KOPT-K1 (cell line): ENCODE measurements around the gene TPRN.

Source experiments
- H3K27ac ChIP-seq: fragments of 200-600 bp; sonication (generic); 2 replicates; pipeline ENCODE4 v1.5.1; 2016; ENCODE audit warnings: antibody characterized with exemption, mild to moderate bottlenecking, low read depth, low read length; ENCODE audit not compliant: poor library complexity, severe bottlenecking
- H3K36me3 ChIP-seq: fragments of 200-600 bp; sonication (generic); 2 replicates; pipeline ENCODE4 v1.5.1; 2017; ENCODE audit warnings: antibody characterized with exemption, mild to moderate bottlenecking, low read length, moderate library complexity; ENCODE audit not compliant: insufficient read depth
- H3K9me3 ChIP-seq: fragments of 200-600 bp; sonication (generic); 2 replicates; pipeline ENCODE4 v1.5.1; 2017; ENCODE audit warnings: antibody characterized with exemption, low read length, mild to moderate bottlenecking; ENCODE audit not compliant: insufficient read depth, poor library complexity, severe bottlenecking

The TPRN gene

DNA sequence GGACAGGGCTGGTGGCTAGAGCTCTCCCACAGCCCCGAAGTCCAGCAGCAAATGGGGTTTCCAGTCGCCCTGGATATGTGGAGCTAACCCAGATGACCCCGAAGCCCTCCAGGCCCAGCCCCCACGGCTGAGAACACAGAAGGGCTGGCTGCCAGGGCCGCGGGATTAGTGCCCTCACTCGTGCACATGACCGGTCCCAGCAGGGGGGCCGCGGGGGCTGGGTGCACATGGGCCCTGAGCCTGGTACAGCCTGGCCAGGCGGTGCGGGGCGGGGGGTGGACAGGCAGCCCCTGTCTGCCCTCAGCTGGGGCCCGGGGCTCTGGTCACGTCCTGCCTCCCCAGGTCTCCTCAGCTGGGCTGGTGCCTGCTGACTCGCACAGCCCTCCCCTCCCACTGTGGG is 6.2 kb downstream of the TPRN start:
- no peak overlapping the region for H3K27ac ChIP-seq
- no peaks in the 10 kb centered on the region for H3K9me3 ChIP-seq
- H3K36me3 ChIP-seq: peaks cover 21% of the 10 kb centered on the region; the same call in 1 of the 2 replicates

DNA sequence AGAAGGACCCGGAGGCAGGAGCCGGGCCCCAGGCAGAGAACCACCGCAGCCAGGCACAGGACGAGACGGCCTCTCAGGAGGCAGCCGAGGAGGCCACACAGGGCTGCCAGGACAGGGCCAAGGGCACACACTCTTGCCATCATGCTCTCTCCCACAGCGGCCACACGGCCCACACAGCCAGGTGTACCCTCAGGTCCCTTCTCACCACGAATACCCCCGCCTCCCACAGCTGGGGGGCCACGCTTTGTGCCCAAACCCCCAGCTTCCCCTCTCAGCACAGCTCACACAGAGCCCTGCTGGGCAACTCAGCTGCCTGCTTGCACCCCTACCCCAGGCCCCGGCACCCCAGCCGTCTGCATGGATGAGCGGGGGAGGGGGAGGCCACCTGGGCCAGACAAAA is 6.8 kb downstream of the TPRN start:
- Histone ChIP-seq H3K9me3 (no peaks in the 10 kb centered on the region), H3K27ac (no peak overlapping the region), H3K36me3 (peaks cover 21% of the 10 kb centered on the region; the same call in 1 of the 2 replicates)

DNA sequence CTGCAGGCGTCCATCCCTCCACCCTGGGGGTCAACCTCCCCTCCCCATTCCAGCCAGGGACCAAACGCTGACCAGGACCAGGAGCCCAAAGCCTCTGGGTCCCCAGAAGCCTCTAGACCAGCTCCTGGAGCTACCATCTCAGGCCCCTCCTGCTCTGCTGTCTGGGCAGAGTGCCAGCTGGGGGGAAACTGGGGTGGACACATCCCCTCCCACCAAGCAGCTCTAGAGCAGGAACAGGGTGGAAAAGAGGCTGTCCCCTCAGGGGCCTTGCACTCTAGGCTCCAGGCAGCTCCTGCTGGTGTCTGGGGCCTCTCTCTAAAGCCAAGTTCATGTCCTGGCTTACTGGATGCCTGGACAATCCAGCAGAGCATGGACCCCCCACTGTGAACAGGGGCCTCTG is 7.7 kb downstream of the TPRN start:
- Histone ChIP-seq H3K27ac (no peak overlapping the region), H3K36me3 (peaks cover 21% of the 10 kb centered on the region; the same call in 1 of the 2 replicates), H3K9me3 (no peaks in the 10 kb centered on the region)

DNA sequence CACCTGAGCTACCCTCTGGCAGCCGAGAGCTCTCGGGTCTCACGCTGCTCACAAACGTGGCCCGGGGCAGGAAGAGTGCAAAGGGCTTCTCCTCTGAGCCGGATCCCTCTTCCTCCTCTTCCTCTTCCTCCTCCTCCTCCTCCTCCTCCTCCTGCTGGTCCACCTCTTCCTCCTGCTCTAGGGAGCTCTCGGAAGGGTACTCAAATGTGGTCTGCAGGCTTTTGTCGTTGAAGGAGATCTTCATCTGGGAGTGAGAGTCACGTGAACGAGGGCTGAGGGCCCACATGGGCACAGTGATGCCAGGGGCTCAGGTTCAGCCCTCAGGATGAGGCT is 8.1 kb downstream of the TPRN start:
- no peak overlapping the region for H3K27ac ChIP-seq
- H3K36me3 ChIP-seq: peaks cover 21% of the 10 kb centered on the region; the same call in 1 of the 2 replicates
- H3K9me3 ChIP-seq: no peaks in the 10 kb centered on the region

DNA sequence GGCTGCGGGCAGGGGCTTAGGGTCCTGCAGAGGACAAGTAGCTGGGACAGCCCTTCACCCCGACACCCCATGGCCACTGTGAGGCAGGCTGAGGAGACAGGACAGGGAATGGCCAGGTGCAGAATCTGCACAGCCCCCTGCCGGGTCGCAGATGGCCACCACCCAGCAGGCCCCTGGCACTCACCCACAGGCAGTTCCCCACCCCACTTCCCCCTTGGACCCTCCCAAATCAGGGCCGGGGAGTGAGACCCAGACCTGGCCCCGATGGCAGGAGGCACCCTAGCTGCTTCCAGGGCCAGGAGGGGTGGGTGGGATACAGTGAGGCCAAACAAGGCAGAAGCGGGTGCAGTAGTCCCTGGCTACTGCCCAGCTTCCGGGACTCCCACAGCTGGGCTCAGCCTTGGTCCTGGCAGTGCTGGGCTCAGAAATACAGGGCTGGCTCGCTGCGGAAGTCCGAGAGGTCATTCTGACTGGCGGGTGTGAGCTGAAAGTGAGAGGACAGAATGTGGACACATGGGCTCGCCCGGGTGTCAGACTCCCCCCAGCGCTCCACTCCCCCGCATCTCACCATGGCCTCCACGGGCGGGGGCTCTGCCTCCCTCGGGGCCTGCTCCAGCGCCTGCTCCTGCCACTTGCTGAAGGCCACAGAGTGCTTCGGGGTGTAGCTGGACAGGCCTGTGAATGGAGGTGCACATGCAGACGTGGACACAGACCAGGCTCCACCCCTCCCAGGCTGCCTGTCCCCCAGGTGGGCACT is 8.7 kb downstream of the TPRN start:
- Histone ChIP-seq H3K36me3 (peaks cover 25% of the 10 kb centered on the region; the same call in 1 of the 2 replicates), H3K9me3 (no peaks in the 10 kb centered on the region), H3K27ac (no peak overlapping the region)

DNA sequence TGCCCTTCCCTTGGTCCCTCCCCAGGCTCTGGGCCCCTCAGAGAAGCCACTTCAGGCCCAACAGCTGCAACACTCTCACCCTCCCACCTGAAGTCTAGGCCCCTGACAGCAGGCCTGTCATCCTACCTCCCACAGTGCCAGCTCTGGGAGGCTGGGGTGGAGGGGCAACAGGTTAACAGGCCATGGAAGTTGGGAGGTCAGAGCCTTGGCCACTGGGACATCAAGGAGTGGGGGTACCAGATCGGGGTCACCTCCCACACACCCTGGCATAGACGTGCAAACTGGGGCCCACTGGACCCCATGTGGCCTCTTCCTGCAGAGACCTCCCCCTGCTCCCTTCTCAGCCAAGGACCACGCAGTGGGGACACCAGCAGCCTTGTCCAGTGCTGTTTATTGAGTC is 9.3 kb downstream of the TPRN start:
- H3K9me3 ChIP-seq: no peaks in the 10 kb centered on the region
- H3K36me3 ChIP-seq: peaks cover 31% of the 10 kb centered on the region; the same call in 1 of the 2 replicates
- no peak overlapping the region for H3K27ac ChIP-seq

DNA sequence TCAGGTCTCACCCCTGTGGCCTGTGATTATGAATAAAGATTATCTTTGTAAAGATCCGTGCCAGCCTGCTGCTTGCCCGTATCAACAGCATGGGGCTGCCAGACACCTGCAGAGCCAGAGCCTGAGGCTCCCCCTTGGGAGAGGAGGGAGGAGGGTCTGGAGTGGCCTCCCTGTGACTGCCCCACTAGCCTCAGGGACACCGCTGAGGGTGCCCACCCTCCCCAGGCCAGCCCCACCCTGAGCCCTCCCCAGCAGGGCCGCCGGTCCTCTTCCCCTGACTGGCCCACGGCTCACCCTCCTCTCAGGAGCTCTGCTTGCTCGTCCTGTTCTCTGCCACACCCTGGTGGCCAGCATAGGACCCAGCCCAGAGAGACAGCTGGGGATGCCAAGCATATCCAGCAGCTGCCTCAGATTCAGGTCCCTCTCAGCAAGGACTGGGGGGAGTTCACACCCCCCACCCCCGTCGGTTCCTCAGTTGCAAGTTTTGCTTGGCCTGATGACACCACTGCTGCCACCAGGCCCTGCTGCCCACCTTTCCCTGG is 10.2 kb downstream of the TPRN start:
- H3K36me3 ChIP-seq: peaks cover 39% of the 10 kb centered on the region; the same call in 1 of the 2 replicates
- no peaks in the 10 kb centered on the region for H3K9me3 ChIP-seq
- H3K27ac ChIP-seq: no peak overlapping the region

DNA sequence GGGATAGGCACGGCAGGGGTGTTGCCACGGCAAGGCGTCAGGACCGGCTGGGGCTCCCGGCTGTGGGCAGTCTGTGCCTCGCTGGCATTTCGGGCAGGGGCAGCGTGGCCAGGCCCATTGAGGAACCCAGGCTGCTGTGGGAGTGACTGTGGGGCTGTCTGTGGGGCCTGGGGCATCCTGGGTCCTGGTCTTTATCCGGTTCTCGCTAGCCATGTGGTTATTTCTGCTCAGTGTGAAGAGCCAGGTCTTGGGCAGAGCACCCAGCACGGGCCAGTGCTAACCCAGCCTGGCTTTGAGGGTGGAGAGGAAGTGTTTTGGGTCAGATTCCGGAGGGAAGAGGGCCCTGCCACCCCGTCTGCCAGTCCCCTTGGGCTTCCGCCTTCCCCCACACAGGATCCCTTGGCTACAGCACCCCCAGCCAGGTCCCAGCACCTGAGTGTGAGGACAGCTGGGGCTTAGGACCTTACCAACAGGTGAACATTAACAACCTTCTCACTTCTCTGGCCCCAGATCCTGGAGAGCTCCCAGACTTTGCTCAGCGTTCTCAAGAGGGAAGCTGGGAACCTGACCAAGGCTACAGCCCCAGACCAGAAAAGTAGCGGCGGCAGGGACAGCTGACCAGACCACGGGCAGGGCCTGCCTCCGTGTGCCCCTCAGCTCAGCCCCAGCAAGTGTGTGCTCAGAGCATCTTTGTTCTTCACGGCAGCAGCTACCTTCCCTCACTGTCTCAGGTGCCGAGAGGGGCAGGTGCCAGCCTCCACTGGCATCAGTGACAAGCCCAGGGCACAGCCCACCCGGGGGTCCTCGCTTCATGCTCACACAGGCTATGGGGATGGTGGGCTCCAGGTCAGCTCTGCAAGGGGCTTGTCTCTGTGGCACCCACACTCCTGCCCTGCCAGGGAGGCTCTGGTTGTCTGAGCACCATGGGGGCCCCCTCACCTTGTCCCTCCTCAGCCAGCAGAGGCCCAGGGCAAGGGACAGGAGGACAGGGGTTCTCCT is 10.9 kb downstream of the TPRN start:
- Histone ChIP-seq H3K9me3 (no peaks in the 10 kb centered on the region), H3K27ac (peak overlapping the region; percentile 91), H3K36me3 (peaks cover 41% of the 10 kb centered on the region; the same call in 1 of the 2 replicates)

DNA sequence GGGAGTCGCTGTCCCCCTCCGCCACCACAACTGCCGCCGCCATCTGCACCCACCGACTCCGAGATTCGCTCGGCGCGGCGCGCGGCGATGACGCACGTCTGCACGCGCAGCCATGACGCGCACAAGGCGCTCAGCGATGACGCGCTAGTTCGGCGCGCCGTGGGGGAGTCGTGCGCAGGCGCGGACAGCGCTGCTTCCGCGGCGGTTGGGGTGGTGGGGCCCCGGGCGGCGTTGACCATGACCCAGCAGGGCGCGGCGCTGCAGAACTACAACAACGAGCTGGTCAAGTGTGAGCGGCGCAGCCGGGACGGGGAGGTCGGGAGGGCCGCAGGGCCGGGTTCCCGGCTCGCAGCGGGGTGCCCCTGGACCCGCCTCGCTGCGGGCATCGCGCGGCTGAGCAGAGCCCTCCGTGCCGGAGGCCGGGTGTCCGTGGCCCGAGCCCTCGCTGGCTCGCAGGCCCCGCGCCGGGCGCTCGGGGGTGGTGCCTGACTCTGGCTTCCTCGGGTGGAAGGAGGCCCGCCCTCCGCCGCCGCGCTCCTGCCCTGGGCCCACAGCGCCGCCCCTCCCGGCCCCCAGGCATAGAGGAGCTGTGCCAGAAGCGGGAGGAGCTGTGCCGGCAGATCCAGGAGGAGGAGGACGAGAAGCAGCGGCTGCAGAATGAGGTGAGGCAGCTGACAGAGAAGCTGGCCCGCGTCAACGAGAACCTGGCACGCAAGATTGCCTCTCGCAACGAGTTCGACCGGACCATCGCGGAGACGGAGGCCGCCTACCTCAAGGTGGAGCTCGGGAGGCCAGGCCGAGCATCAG is 11.8 kb downstream of the TPRN start, which contains the start of the genes ANAPC2 and SSNA1:
Gene ANAPC2, minus strand, starts transcription at position 71 of the 807 bp plus-strand sequence. Its CDS starts 28 bp downstream, at position 43.
Gene SSNA1, plus strand, starts transcription at position 187 of the 807 bp plus-strand sequence. Its CDS starts 51 bp downstream, at position 238.
- Histone ChIP-seq H3K36me3 (peaks cover 48% of the 10 kb centered on the region; the same call in 1 of the 2 replicates), H3K9me3 (no peaks in the 10 kb centered on the region), H3K27ac (peak within 1 kb of the TSS; percentile 91)

DNA sequence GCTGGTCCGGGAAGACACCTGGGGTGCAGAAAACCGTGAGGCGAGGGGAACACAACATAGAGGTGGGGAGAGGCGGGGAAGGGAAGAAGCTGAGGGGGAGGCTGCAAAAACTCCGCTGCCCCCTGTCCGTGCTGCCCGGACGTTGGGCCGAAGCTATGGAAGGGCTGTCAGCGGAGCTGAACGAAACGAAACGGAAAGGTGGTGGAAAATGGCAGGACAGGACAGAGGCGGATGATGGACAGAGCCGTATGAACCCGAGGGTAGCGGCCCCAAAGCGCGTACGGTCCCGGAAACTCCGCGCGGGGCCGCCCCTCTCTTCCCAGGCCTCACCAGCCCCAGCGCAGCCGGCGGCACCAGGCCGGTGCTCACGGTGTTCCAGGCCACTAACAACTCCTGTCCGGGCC is 12.5 kb downstream of the TPRN start:
- H3K27ac ChIP-seq: peak overlapping the region; percentile 91
- peaks cover 54% of the 10 kb centered on the region; the same call in 1 of the 2 replicates for H3K36me3 ChIP-seq

DNA sequence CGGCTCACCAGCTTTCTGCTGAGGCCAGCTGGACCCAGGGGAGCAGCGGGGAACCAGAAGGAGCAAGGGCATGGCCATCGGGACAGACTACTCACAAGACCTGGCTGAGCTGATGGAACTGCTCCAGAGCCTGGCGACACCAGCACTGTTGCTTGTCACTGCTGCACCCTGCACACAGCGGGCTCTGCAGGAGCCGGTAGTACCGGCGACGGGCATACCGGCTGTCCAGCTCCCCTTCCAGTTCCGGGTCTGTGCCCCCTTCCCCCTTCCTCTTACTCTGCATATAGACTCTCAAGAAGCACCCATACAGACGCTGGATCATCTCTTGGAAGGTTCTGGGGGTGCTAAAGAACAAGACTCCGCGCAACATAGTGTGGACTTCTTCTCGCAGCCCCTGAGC is 13.2 kb downstream of the TPRN start:
- peaks cover 61% of the 10 kb centered on the region; the same call in 1 of the 2 replicates for H3K36me3 ChIP-seq
- H3K27ac ChIP-seq: peak overlapping the region; percentile 91
- H3K9me3 ChIP-seq: no peaks in the 10 kb centered on the region

More for the DNA sequence above, 12.5 kb downstream of the TPRN start:
- H3K9me3 ChIP-seq: no peaks in the 10 kb centered on the region

DNA sequence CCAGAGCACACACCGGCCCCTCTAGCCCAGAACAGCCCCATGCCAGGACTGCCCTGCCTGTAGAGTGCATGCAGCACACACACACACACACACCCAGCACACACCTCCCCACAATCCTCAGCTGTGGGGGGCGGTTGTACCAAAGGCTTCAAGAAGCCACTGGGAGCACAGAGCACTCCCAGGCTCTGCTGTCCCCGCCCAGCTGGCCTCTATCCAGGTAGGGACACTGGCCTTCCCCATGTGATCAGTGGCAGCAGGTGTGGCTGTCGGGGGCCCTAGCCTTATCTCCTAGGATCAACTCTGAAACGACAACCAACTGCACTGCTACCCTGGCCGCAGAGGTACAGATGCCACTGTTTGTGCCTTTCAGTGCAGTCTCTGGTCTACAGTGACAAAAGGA is 14.2 kb downstream of the TPRN start:
- H3K36me3 ChIP-seq: peaks cover 62% of the 10 kb centered on the region; the same call in 1 of the 2 replicates
- H3K9me3 ChIP-seq: no peaks in the 10 kb centered on the region
- H3K27ac ChIP-seq: no peak overlapping the region

DNA sequence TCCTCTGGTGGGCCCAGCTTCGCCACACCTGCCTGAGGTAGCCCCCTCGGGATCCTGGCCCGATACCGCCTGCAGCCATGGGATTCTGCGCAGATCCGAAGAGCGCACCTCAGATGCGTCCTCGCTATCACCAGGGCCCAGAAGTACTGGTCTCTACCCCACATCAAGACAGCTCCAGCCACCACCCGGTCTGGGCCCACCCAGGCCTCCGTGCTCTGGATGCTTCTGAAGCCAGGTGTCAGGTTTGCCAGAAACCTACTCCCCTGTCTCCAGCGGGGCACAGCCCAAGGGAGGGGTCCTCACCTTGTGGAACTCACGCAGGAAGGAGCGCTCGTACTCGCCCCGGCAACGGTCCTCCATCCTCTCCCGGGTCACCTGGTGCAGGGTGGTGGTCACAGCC is 14.6 kb downstream of the TPRN start:
- Histone ChIP-seq H3K36me3 (peaks cover 62% of the 10 kb centered on the region; the same call in 1 of the 2 replicates), H3K9me3 (no peaks in the 10 kb centered on the region), H3K27ac (no peak overlapping the region)
